Subcutaneous adipose tissue (tissue), 4 donors: ENCODE results near the gene CNGA2. TPM values are rescaled to one million over a fixed set of nuclear protein-coding genes. Genes with fewer than 3 reads are reported as not detected.

ENCODE experiments used
- total RNA-seq, 4 donors: library from RNA; depleted of rRNA; stranded (reverse); fragments of >200 nt; gene quantifications; one replicate each; pipeline ENCODE4 v1.1.0, GENCODE V29; 2016
- TF ChIP-seq, protein P1 (sequence below): fragments of 450-650 bp; IDR thresholded peaks from one replicate; pipeline ENCODE4 v1.5.1; 2016; ENCODE audit warnings: low read depth, mild to moderate bottlenecking, control low read depth, antibody characterized with exemption, moderate library complexity

The CNGA2 gene
- total RNA-seq, 4 donors from 2014 or later: not detected

DNA sequence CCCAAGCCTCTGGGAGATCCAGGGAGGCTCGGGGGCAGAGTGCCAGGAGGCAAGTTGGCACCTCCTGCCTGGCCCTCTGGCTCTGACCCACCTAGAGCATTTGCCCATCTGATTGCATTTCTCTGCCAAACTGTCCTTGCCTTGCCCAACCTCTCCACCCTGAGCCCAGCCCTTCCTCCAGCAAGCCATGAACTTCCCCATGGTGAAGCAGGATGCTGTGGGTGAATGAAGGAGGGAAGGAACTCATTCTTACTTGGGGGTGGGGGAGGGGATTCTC is 9.3 kb upstream of the CNGA2 start:
- TF ChIP-seq, protein P1, sequence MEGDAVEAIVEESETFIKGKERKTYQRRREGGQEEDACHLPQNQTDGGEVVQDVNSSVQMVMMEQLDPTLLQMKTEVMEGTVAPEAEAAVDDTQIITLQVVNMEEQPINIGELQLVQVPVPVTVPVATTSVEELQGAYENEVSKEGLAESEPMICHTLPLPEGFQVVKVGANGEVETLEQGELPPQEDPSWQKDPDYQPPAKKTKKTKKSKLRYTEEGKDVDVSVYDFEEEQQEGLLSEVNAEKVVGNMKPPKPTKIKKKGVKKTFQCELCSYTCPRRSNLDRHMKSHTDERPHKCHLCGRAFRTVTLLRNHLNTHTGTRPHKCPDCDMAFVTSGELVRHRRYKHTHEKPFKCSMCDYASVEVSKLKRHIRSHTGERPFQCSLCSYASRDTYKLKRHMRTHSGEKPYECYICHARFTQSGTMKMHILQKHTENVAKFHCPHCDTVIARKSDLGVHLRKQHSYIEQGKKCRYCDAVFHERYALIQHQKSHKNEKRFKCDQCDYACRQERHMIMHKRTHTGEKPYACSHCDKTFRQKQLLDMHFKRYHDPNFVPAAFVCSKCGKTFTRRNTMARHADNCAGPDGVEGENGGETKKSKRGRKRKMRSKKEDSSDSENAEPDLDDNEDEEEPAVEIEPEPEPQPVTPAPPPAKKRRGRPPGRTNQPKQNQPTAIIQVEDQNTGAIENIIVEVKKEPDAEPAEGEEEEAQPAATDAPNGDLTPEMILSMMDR: no peak

- TF ChIP-seq, protein P1: no peak
These were observed 7.8 kb upstream of the CNGA2 start for GRCh38 chrX:151726751-151727150.

GRCh38 chrX:151727346-151727745 is 7.2 kb upstream of the CNGA2 start:
- TF ChIP-seq, protein P1: no peak

- TF ChIP-seq, protein P1: no peak
These were observed 5.4 kb upstream of the CNGA2 start for GRCh38 chrX:151729056-151729725.

GRCh38 chrX:151735219-151735618 is 673 bp downstream of the CNGA2 start:
- TF ChIP-seq, protein P1: no peak

DNA sequence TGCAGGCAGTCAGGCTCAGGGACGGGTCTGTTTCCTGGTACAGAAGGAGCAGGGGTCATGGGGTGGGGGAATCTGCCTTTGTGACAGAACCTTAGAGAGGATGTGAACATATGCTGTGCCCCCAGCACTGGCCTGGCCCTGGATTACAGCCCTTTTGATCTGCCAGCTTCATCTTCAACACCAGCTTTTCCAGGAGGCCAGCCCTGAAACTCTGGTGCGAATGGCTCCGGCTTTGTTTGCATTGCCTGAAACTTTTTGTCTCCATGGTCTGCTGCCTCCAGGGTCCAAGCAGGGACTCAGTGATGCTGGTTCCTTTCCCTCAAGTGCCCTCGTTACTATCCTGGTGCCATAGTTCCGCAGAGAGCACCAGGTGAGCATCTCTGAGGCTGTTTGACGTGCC is 2.1 kb downstream of the CNGA2 start:
- TF ChIP-seq, protein P1: no peak

- TF ChIP-seq, protein P1: no peak
These were observed 2.9 kb downstream of the CNGA2 start for GRCh38 chrX:151737494-151737893.

DNA sequence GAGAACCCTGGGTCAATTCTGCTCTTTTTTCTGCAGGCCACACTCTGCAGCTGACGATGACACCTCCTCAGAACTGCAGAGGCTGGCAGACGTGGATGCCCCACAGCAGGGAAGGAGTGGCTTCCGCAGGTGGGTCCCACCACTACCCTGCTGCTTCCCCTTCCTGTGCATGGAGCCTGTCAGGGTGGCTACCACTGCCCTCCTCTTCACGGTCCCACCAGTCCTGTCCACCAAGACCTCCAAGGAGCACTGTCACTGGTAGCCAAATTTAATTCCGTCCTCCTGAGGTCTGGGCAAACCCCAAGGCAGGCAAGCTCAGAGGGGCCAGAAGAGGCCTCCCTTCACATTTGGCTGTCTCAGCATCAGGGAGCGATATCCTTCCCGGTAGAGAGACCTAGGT is 4.2 kb downstream of the CNGA2 start:
- TF ChIP-seq, protein P1: no peak
